Measurements from ENCODE around the gene YIPF3. TPM values are rescaled to one million over a fixed set of nuclear protein-coding genes. Genes with fewer than 3 reads are reported as not detected.
A peak's percentile ranks its signal among the peaks of the same experiment; 100 is the strongest.

The YIPF3 gene
- total and polyA plus RNA-seq, 10 of the 15 experiments (the other 5 are each of a cell fraction or from before 2014, with no cell fraction given), result 20.5 to 88.8 (median 44.7) TPM

- TF ChIP-seq RELA (IDR thresholded peaks at IDR 0.05; ENCODE audit: borderline replicate concordance, partially characterized antibody) (peak; percentile 60), POU2F2 (IDR thresholded peaks at IDR 0.05; ENCODE audit: borderline replicate concordance, low read depth, low read length) (peak; percentile 82; the same call in 2 of the 3 replicates), EGR1 (IDR thresholded peaks at IDR 0.05; ENCODE audit: borderline replicate concordance in 1 of 2, low read depth in 2 of 2, low read length in 2 of 2) (0 out of 3 replicates have a peak, but pooled peaks of 1 of the 2 experiments have one; percentile 21), CHD1 (IDR thresholded peaks at IDR 0.05; ENCODE audit: low read depth, low read length) (no peak), ZBTB11 (CRISPR knock-in tag; IDR thresholded peaks at IDR 0.05) (no peak), CBFB (IDR thresholded peaks at IDR 0.05; ENCODE audit: low read depth) (peak; percentile 63; the same call in 1 of the 2 replicates), REST (IDR thresholded peaks at IDR 0.05; ENCODE audit: low read depth, low read length) (no peak), TCF3 (IDR thresholded peaks at IDR 0.05; ENCODE audit: borderline replicate concordance, insufficient read depth, low read depth, low read length) (peak; percentile 78), YY1 (IDR thresholded peaks at IDR 0.05; ENCODE audit: low read depth, low read length) (peak; percentile 98), HCFC1 (IDR thresholded peaks at IDR 0.05; ENCODE audit: low read length) (peak; percentile 40; the same call in 1 of the 2 replicates), IKZF1 (conservative IDR thresholded peaks at IDR 0.05) (no peak), SMAD5 (IDR thresholded peaks at IDR 0.05; ENCODE audit: low read depth) (peak; percentile 69; the same call in 1 of the 2 replicates), TAF1 (IDR thresholded peaks at IDR 0.05; ENCODE audit: borderline replicate concordance, low read depth, low read length) (peak; percentile 96), TCF12 (IDR thresholded peaks at IDR 0.05; ENCODE audit: low read depth, low read length) (peak; percentile 81)
Measured at GRCh38 chr6:43477235-43478007, 39.3 kb downstream of the YIPF3 start, which contains the start of gene TJAP1 (continued).

All from GM12878 (cell line).